HepG2 (cell line): Measurements from ENCODE around the gene MLYCD. TPM values are rescaled to one million over a fixed set of nuclear protein-coding genes. Genes with fewer than 3 reads are reported as not detected.
A peak's percentile ranks its signal among the peaks of the same experiment; 100 is the strongest.

ENCODE experiments used
- ATAC-seq: fragments of 200-7000 bp; cut with Tn5 transposase; 3 replicates; pipeline ENCODE4 v1.9.1; 2020; ENCODE audit warnings: mild to moderate bottlenecking, moderate library complexity
- BruUV-seq: library from RNA; stranded (reverse); fragments of 400-500 nt; replicated peaks from 2 replicates; lab custom pipeline; 2021; lab: Mats Ljungman, UMichigan
- CTCF ChIA-PET: fragments of 300-600 bp; formaldehyde crosslinking; extraction: SDS; loops from one replicate; lab custom pipeline; 2021; ENCODE audit warnings: low total read pairs, inconsistent platforms, low intra/inter-chr PET ratio; lab: Yijun Ruan, JAX
- POLR2A ChIA-PET: fragments of 350-600 bp; sonication (Branson Sonifier 250); formaldehyde crosslinking; loops from one replicate; lab custom pipeline; 2020; ENCODE audit warnings: antibody characterized with exemption, inconsistent platforms; lab: Yijun Ruan, JAX
- DNase-seq: peaks from one replicate; pipeline ENCODE4 v3.0.0-alpha.2; 2015; ENCODE audit warnings: low spot score
- FAIRE-seq: peaks from 3 replicates; lab custom pipeline; 2011; peaks lifted over from hg19 to GRCh38; lab: Jason Lieb, UNC
- H2AFZ ChIP-seq: one replicate; pipeline ENCODE4 v1.6.1; 2011; ENCODE audit warnings: low read length, inconsistent platforms
- H3K27ac ChIP-seq: fragments of 300-600 bp; 3 replicates; pipeline ENCODE4 v1.8.0; 2011; ENCODE audit warnings: mixed run types, mild to moderate bottlenecking, mixed read lengths, low read length, inconsistent platforms; ENCODE audit not compliant: insufficient read depth; ENCODE audit errors: extremely low read length
- H3K27me3 ChIP-seq, 2 experiments: fragments of 200-600 bp in 1 of 2; 2 replicates in 1 of 2; 3 replicates in 1 of 2; pipeline versions ENCODE4 v1.6.0 to v1.8.0; 2011; ENCODE audit warnings: low read length in 2 of 2, mild to moderate bottlenecking in 2 of 2, moderate library complexity in 2 of 2, inconsistent platforms in 1 of 2; ENCODE audit not compliant: insufficient read depth in 2 of 2, control insufficient read depth in 1 of 2
- H3K36me3 ChIP-seq, 2 experiments: fragments of 200-600 bp in 1 of 2; replicated peaks in 1 of 2; 2 replicates in 1 of 2; 3 replicates in 1 of 2; pipeline versions ENCODE4 v1.5.1 to v1.8.0; 2011; ENCODE audit warnings: low read length in 2 of 2, inconsistent platforms in 1 of 2; ENCODE audit not compliant: insufficient read depth in 2 of 2, control insufficient read depth in 1 of 2
- H3K4me1 ChIP-seq: 2 replicates; pipeline ENCODE4 v1.5.1; 2012; ENCODE audit warnings: low read length, inconsistent platforms; ENCODE audit not compliant: insufficient read depth
- H3K4me2 ChIP-seq: 2 replicates; pipeline ENCODE4 v1.6.0; 2011; ENCODE audit warnings: low read depth, low read length, inconsistent platforms
- H3K4me3 ChIP-seq, 3 experiments: fragments of 200-600 bp in 1 of 3; sonication (generic), shearing (Covaris generic) in 1 of 3; replicated peaks in 1 of 3; 2 replicates each; pipeline ENCODE4 v1.5.1; 2011 to 2016; ENCODE audit warnings: low read length in 3 of 3, inconsistent platforms in 2 of 3, low read depth in 2 of 3, mild to moderate bottlenecking in 2 of 3, control low read depth in 1 of 3, mixed read lengths in 1 of 3; ENCODE audit not compliant: insufficient read depth in 1 of 3
- H3K79me2 ChIP-seq: one replicate; pipeline ENCODE4 v1.6.1; 2011; ENCODE audit warnings: low read length, inconsistent platforms; ENCODE audit not compliant: insufficient read depth
- H3K9ac ChIP-seq: 2 replicates; pipeline ENCODE4 v1.6.0; 2011; ENCODE audit warnings: mild to moderate bottlenecking, low read depth, low read length, inconsistent platforms; ENCODE audit not compliant: insufficient read depth
- H3K9me3 ChIP-seq: 2 replicates; pipeline ENCODE4 v1.5.1; 2012; ENCODE audit warnings: mild to moderate bottlenecking, low read length
- H4K20me1 ChIP-seq: 2 replicates; pipeline ENCODE4 v1.6.0; 2011; ENCODE audit warnings: inconsistent platforms, mild to moderate bottlenecking, low read length, moderate library complexity; ENCODE audit not compliant: insufficient read depth
- BCL6 ChIP-seq: IDR thresholded peaks from 2 replicates; pipeline ENCODE4 v1.6.1; 2016; ENCODE audit warnings: missing genetic modification reagents, missing compliant biosample characterization
- FOXA3 ChIP-seq: IDR thresholded peaks from 2 replicates; pipeline ENCODE4 v1.6.1; 2016; ENCODE audit warnings: missing genetic modification reagents, missing compliant biosample characterization
- NFKB2 ChIP-seq: sonication (generic); formaldehyde crosslinking; IDR thresholded peaks from 2 replicates; pipeline ENCODE4 v1.4.0; 2020; ENCODE audit warnings: missing genetic modification reagents, borderline replicate concordance
- RARA ChIP-seq: IDR thresholded peaks from 2 replicates; pipeline ENCODE4 v1.6.1; 2016; ENCODE audit warnings: missing genetic modification reagents, missing compliant biosample characterization
- RXRB ChIP-seq: IDR thresholded peaks from 2 replicates; pipeline ENCODE4 v1.6.1; 2016; ENCODE audit warnings: borderline replicate concordance, missing genetic modification reagents, missing compliant biosample characterization
- TEAD3 ChIP-seq: optimal IDR thresholded peaks from 2 replicates; pipeline ENCODE3; 2016; ENCODE audit warnings: borderline replicate concordance
- ZGPAT ChIP-seq: IDR thresholded peaks from 2 replicates; pipeline ENCODE4 v1.6.1; 2016; ENCODE audit warnings: mild to moderate bottlenecking
- ZNF256 ChIP-seq: sonication (generic); formaldehyde crosslinking; conservative IDR thresholded peaks from 2 replicates; pipeline ENCODE4 v1.4.0; 2020; ENCODE audit warnings: missing genetic modification reagents
- ZNF501 ChIP-seq: sonication (generic); formaldehyde crosslinking; IDR thresholded peaks from 2 replicates; pipeline ENCODE4 v1.5.1; 2020; ENCODE audit warnings: mild to moderate bottlenecking, moderate library complexity, missing genetic modification reagents
- ZNF614 ChIP-seq: IDR thresholded peaks from 2 replicates; pipeline ENCODE4 v1.6.1; 2018; ENCODE audit warnings: missing biosample characterization, missing genetic modification reagents, inconsistent platforms, borderline replicate concordance
- WGBS: methylation state at CpG from one replicate; pipeline ENCODE4 v1.1.6; 2017; ENCODE audit warnings: low lambda C conversion rate; 5-methylcytosine and 5-hydroxymethylcytosine counted together
- in situ Hi-C: cut with HindIII; loops from 2 replicates; pipeline ENCODE4 v1.10.0; 2017; ENCODE audit warnings: low pct_unique_long_range_greater_than_20kb; ENCODE audit not compliant: extremely low pct_ligation_motif_present
- intact Hi-C: fragments of 100-400 bp; cut with micrococcal nuclease; formaldehyde crosslinking; loops from one replicate; pipeline ENCODE4 v1.10.0; 2022; ENCODE audit not compliant: unreplicated experiment
- polyA plus RNA-seq, 8 experiments: library from polyadenylated mRNA; depleted of rRNA in 3 of 8; stranded (reverse) in 7 of 8; unstranded in 1 of 8; fragments of >200 nt; fragmentation: Illumina TruSeq in 4 of 8; extraction: Trizol in 4 of 8; gene quantifications; 2 replicates each; pipeline versions ENCODE4 v1.2.1 to v1.2.3, GENCODE V29; 2011 to 2016; ENCODE audit warnings: low read depth in 4 of 8, missing spikeins in 1 of 8, mixed read lengths in 1 of 8; ENCODE audit not compliant: insufficient read depth in 1 of 8
- total RNA-seq, 5 experiments: library from RNA; depleted of rRNA; stranded (reverse); fragments of >200 nt; fragmentation: Illumina TruSeq; extraction: Trizol; gene quantifications; 2 replicates each; pipeline ENCODE4 v1.2.3, GENCODE V29; 2016; ENCODE audit warnings: low read depth in 1 of 5

The MLYCD gene
- total and polyA plus RNA-seq, 2 of the 13 experiments (the other 11 are each of a cell fraction or from before 2014, with no cell fraction given), result 1.8 to 4.0 TPM

GRCh38 chr16:83899978-83900377 lies 1.1 kb downstream of the MLYCD start (continued):
- TF ChIP-seq FOXA3 (CRISPR knock-in tag), result peak; percentile 73
- peak; percentile 39; the same call in 1 of the 2 replicates for TF ChIP-seq RARA (CRISPR knock-in tag)
- TF ChIP-seq ZNF614 (CRISPR knock-in tag), result peak; percentile 93; the same call in 1 of the 2 replicates
- TF ChIP-seq RXRB (CRISPR knock-in tag), result peak; percentile 33; the same call in 1 of the 2 replicates
- peak; percentile 50; the same call in 1 of the 2 replicates for TF ChIP-seq BCL6 (CRISPR knock-in tag)
- no peak for TF ChIP-seq ZNF501 (CRISPR knock-in tag)
- peak; percentile 8; the same call in 1 of the 2 replicates for TF ChIP-seq ZGPAT (CRISPR knock-in tag)
- peak; percentile 36 for TF ChIP-seq TEAD3 (CRISPR knock-in tag)

DNA sequence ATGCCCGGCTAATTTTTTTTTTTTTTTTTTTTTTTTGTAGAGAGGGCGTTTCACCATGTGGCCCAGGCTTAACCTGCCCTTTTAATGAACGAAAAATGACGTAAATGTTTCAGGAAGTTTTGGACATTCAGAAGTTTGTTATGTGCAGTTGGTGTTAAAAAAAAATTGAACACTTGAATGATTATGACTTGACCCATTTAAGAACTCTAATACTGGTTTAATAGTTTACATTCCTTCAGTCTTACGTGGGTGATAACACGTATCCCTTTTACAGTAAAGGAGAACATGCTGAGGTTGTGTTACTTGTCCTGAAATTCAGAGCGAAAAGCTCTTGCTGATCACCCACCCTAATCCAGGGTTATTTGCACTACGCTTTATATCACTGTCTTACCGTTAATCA lies 1.7 kb downstream of the MLYCD start:
- FAIRE-seq, result no peak
- CTCF ChIA-PET, result no interaction called here
- WGBS, result 95% methylated on average over 9 of the region's 9 CpGs

More for the DNA sequence above, 1.7 kb downstream of the MLYCD start:
- no peak overlapping the region for H3K27ac ChIP-seq
- intact Hi-C loops, result loop anchor here (1.0 kb wide), 1 partner anchor 28 kb away; no protein-coding TSS in a partner anchor
- H3K36me3 ChIP-seq, result no peaks in the 10 kb centered on the region; a peak in 1 of 5 replicates
- peaks cover 0 to 13% of the 10 kb centered on the region in 2 experiments; a peak in 3 of 5 replicates for H3K27me3 ChIP-seq
- no peak overlapping the region for H2AFZ ChIP-seq
- peak overlapping the region; percentile 97; the same call in 1 of the 2 replicates for H3K4me2 ChIP-seq
- H3K9me3 ChIP-seq, result no peaks in the 10 kb centered on the region
- DNase-seq (no peak), ATAC-seq (no peak)
- in situ Hi-C loops, result no loop called here
- no peaks in the 10 kb centered on the region for H4K20me1 ChIP-seq
- peaks cover 5% of the 10 kb centered on the region for H3K79me2 ChIP-seq
- H3K4me1 ChIP-seq, result peaks cover 39% of the 10 kb centered on the region
- POLR2A ChIA-PET, result no interaction called here
- H3K4me3 ChIP-seq, result peak overlapping the region in 1 of 3 experiments; percentile 84; a peak in 1 of 6 replicates
- no TSS peak for BruUV-seq
- TF ChIP-seq ZNF256 (CRISPR knock-in tag) (no peak), NFKB2 (CRISPR knock-in tag) (no peak)
- no peak overlapping the region for H3K9ac ChIP-seq
